ENCODE measurements around the gene FOXN1.

Gene FOXN1

GRCh38 chr17:28524476-28525424, 18.6 kb downstream of the FOXN1 start:
- DNase-seq (ENCODE audit: low read depth), result peak; percentile 66

- DNase-seq (ENCODE audit: low read depth), result no peak
These were observed 20.2 kb downstream of the FOXN1 start for GRCh38 chr17:28526381-28526780.

- no peak for DNase-seq (ENCODE audit: low read depth)
These were observed 21.1 kb downstream of the FOXN1 start for GRCh38 chr17:28527181-28527681.

- no peak for DNase-seq (ENCODE audit: low read depth)
These were observed 21.7 kb downstream of the FOXN1 start for GRCh38 chr17:28527859-28528258.

GRCh38 chr17:28528327-28529012, 22.3 kb downstream of the FOXN1 start:
- DNase-seq (ENCODE audit: low read depth), result peak; percentile 34

- DNase-seq (ENCODE audit: low read depth), result no peak
These were observed 22.9 kb downstream of the FOXN1 start for GRCh38 chr17:28529013-28529400.

- no peak for DNase-seq (ENCODE audit: low read depth)
These were observed 24.1 kb downstream of the FOXN1 start for GRCh38 chr17:28530250-28530649.

GRCh38 chr17:28530926-28531325, 24.8 kb downstream of the FOXN1 start:
- no peak for DNase-seq (ENCODE audit: low read depth)

- DNase-seq (ENCODE audit: low read depth), result no peak
These were observed 26.2 kb downstream of the FOXN1 start for GRCh38 chr17:28532050-28532960.

GRCh38 chr17:28533091-28533807, 27.1 kb downstream of the FOXN1 start:
- no peak for DNase-seq (ENCODE audit: low read depth)

- DNase-seq (ENCODE audit: low read depth), result no peak
These were observed 28.7 kb downstream of the FOXN1 start for GRCh38 chr17:28534740-28535375.

GRCh38 chr17:28536532-28537218, 30.5 kb downstream of the FOXN1 start:
- no peak for DNase-seq (ENCODE audit: low read depth)

- DNase-seq (ENCODE audit: low read depth), result no peak
These were observed 31.1 kb downstream of the FOXN1 start for GRCh38 chr17:28537219-28537610.

GRCh38 chr17:28538296-28538895, 32.2 kb downstream of the FOXN1 start:
- DNase-seq (ENCODE audit: low read depth), result no peak

- DNase-seq (ENCODE audit: low read depth), result no peak
These were observed 34.1 kb downstream of the FOXN1 start for GRCh38 chr17:28540231-28540630.

- no peak for DNase-seq (ENCODE audit: low read depth)
These were observed 35.3 kb downstream of the FOXN1 start for GRCh38 chr17:28541439-28541838.

GRCh38 chr17:28544402-28545140, 38.4 kb downstream of the FOXN1 start:
- no peak for DNase-seq (ENCODE audit: low read depth)

- DNase-seq (ENCODE audit: low read depth), result no peak
These were observed 39.0 kb downstream of the FOXN1 start for GRCh38 chr17:28545141-28545503.

- DNase-seq (ENCODE audit: low read depth), result peak; percentile 7
These were observed 39.8 kb downstream of the FOXN1 start for GRCh38 chr17:28545787-28546415.
